WTC11 (cell line): ENCODE results near the gene ELF5.

Experiments used
- CTCF ChIP-seq: fragments of 200-600 bp; IDR thresholded peaks from 2 replicates; pipeline ENCODE4 v1.8.0; 2022; ENCODE audit warnings: antibody characterized with exemption
- NR3C1 ChIP-seq: sonication (generic); formaldehyde crosslinking; conservative IDR thresholded peaks from 2 replicates; pipeline ENCODE4 v1.8.1; 2023; ENCODE audit warnings: low read depth, mild to moderate bottlenecking, missing genetic modification reagents
- SMAD3 ChIP-seq: sonication (generic); formaldehyde crosslinking; IDR thresholded peaks from 2 replicates; pipeline ENCODE4 v1.8.0; 2022; ENCODE audit warnings: missing genetic modification reagents, mild to moderate bottlenecking, borderline replicate concordance

GRCh38 chr11:34513682-34514449, at the start of gene ELF5:
- TF ChIP-seq CTCF (no peak), SMAD3 (CRISPR knock-in tag) (no peak), NR3C1 (no peak)
